Chondrocyte (in vitro differentiated cells): Measurements from ENCODE around the gene PPFIA2. TPM values are rescaled to one million over a fixed set of nuclear protein-coding genes. Genes with fewer than 3 reads are reported as not detected.

Experiments
- DNase-seq: peaks from one replicate; pipeline ENCODE4 v3.0.0; 2021; ENCODE audit warnings: mixed read lengths, low spot score
- H3K27ac Mint-ChIP-seq: one replicate; pipeline ENCODE4 v1.8.0; 2021; ENCODE audit warnings: mild to moderate bottlenecking, moderate library complexity, mixed read lengths; ENCODE audit not compliant: unreplicated experiment
- H3K27me3 Mint-ChIP-seq: 2 replicates; pipeline ENCODE4 v1.8.0; 2021; ENCODE audit warnings: low read depth, mixed read lengths
- H3K36me3 Mint-ChIP-seq: 2 replicates; pipeline ENCODE4 v1.8.0; 2021; ENCODE audit warnings: low read depth, mixed read lengths
- H3K4me1 Mint-ChIP-seq: 2 replicates; pipeline ENCODE4 v1.8.0; 2021; ENCODE audit warnings: low read depth, mild to moderate bottlenecking, mixed read lengths
- H3K4me3 Mint-ChIP-seq: one replicate; pipeline ENCODE4 v1.8.0; 2021; ENCODE audit warnings: mild to moderate bottlenecking, moderate library complexity, mixed read lengths; ENCODE audit not compliant: unreplicated experiment
- H3K9me3 Mint-ChIP-seq: 2 replicates; pipeline ENCODE4 v1.8.0; 2021; ENCODE audit warnings: low read depth, mixed read lengths
- CTCF ChIP-seq: fragments of 200-600 bp; sonication (generic); IDR thresholded peaks from 2 replicates; pipeline ENCODE4 v1.5.0; 2021; ENCODE audit warnings: antibody characterized with exemption, mild to moderate bottlenecking, moderate library complexity
- total RNA-seq: library from RNA; stranded (reverse); gene quantifications from 3 replicates; pipeline ENCODE4 v1.2.1, GENCODE V29; 2021

Gene PPFIA2
- total RNA-seq, 1 donor from 2014 or later, result not detected

- Mint-ChIP-seq H3K9me3 (no peaks in the 10 kb centered on the region), H3K27me3 (peaks cover 8% of the 10 kb centered on the region), H3K27ac (no peak overlapping the region), H3K36me3 (no peaks in the 10 kb centered on the region), H3K4me1 (no peaks in the 10 kb centered on the region), H3K4me3 (no peak overlapping the region)
- DNase-seq, result no peak
- no peak for TF ChIP-seq CTCF
These were observed 31.8 kb downstream of the PPFIA2 start for GRCh38 chr12:81727391-81727790.

GRCh38 chr12:81726634-81727033, 32.5 kb downstream of the PPFIA2 start:
- Mint-ChIP-seq H3K9me3 (no peaks in the 10 kb centered on the region), H3K27ac (no peak overlapping the region), H3K27me3 (peaks cover 12% of the 10 kb centered on the region), H3K4me1 (no peaks in the 10 kb centered on the region), H3K4me3 (no peak overlapping the region), H3K36me3 (no peaks in the 10 kb centered on the region)
- TF ChIP-seq CTCF, result no peak
- no peak for DNase-seq

- H3K36me3 Mint-ChIP-seq, result no peaks in the 10 kb centered on the region
- no peaks in the 10 kb centered on the region for H3K4me1 Mint-ChIP-seq
- no peak for TF ChIP-seq CTCF
- peaks cover 14% of the 10 kb centered on the region for H3K27me3 Mint-ChIP-seq
- no peak overlapping the region for H3K27ac Mint-ChIP-seq
- DNase-seq, result no peak
- no peaks in the 10 kb centered on the region for H3K9me3 Mint-ChIP-seq
- no peak overlapping the region for H3K4me3 Mint-ChIP-seq
These were observed 35.8 kb downstream of the PPFIA2 start for GRCh38 chr12:81723361-81723760.

- Mint-ChIP-seq H3K27me3 (peaks cover 11% of the 10 kb centered on the region), H3K4me1 (no peaks in the 10 kb centered on the region), H3K36me3 (no peaks in the 10 kb centered on the region), H3K9me3 (no peaks in the 10 kb centered on the region), H3K27ac (no peak overlapping the region), H3K4me3 (no peak overlapping the region)
- no peak for DNase-seq
- TF ChIP-seq CTCF, result no peak
These were observed 37.1 kb downstream of the PPFIA2 start for GRCh38 chr12:81722004-81722403.

GRCh38 chr12:81718616-81719015, 40.5 kb downstream of the PPFIA2 start:
- no peak for TF ChIP-seq CTCF

More at GRCh38 chr12:81718616-81719015, 40.5 kb downstream of the PPFIA2 start:
- no peak overlapping the region for H3K27ac Mint-ChIP-seq
- H3K4me1 Mint-ChIP-seq, result no peaks in the 10 kb centered on the region
- no peaks in the 10 kb centered on the region for H3K36me3 Mint-ChIP-seq
- peaks cover 11% of the 10 kb centered on the region for H3K27me3 Mint-ChIP-seq
- no peak overlapping the region for H3K4me3 Mint-ChIP-seq
- DNase-seq, result no peak
- H3K9me3 Mint-ChIP-seq, result no peaks in the 10 kb centered on the region
